ENCODE data around the gene FARSB.

The FARSB gene

DNA sequence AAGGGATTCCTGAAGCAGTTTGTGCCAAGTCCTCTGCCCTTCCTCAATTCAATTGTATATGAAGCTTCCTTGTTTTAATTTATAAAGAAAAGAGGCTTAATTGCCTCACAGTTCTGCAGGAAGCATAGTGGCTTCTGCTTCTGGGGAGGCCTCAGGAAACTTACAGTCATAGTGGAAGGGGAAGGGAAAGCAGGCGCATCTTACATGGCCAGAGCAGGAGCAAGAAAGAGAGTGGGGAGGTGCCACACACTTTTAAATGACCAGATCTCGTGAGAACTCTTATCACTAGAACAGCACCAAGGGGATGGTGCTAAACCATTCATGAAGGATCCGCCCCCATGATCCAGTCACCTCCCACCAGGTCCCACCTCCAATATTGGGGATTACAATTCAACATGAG is 117.4 kb downstream of the FARSB start:
- Histone ChIP-seq H3K27me3 (ENCODE audit: control insufficient read depth in 2 of 2, insufficient read depth in 2 of 2, low read length in 2 of 2) (no peaks in the 10 kb centered on the region), H3K27ac (ENCODE audit: low read depth in 2 of 2, low read length in 2 of 2) (no peak overlapping the region), H3K4me3 (ENCODE audit: low read length in 2 of 2) (no peak overlapping the region), H3K9me3 (ENCODE audit: control insufficient read depth in 2 of 2, low read length in 2 of 2) (no peaks in the 10 kb centered on the region), H3K36me3 (ENCODE audit: control insufficient read depth in 2 of 2, insufficient read depth in 2 of 2, low read length in 2 of 2) (no peaks in the 10 kb centered on the region), H3K9ac (ENCODE audit: low read depth in 1 of 2, low read length in 2 of 2) (no peak overlapping the region), H3K4me1 (ENCODE audit: control insufficient read depth in 2 of 2, insufficient read depth in 2 of 2, low read length in 2 of 2) (no peaks in the 10 kb centered on the region)

DNA sequence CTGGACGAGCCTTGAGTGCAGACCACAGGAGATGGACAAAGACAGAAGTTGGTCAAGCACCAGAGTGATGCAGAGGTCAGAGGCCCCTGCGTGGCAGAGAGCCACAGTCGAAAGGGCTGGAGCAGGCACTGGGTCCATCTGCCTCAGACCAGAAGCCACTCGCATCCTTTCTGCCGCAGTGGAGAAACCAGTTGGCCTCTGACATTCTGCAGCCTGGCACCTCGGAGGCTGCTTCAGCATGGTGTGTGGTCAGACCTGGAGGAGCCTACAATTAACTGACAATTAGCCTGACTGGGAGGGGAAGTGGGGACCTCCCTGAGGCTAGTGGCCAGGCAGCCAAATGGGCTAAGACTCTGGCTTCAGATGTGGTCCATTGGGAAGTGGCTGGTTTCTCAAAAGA is 120.4 kb downstream of the FARSB start:
- Histone ChIP-seq H3K4me3 (ENCODE audit: low read length in 2 of 2) (no peak overlapping the region), H3K9me3 (ENCODE audit: control insufficient read depth in 2 of 2, low read length in 2 of 2) (no peaks in the 10 kb centered on the region), H3K36me3 (ENCODE audit: control insufficient read depth in 2 of 2, insufficient read depth in 2 of 2, low read length in 2 of 2) (peaks cover 0 to 2% of the 10 kb centered on the region in 2 donors), H3K27me3 (ENCODE audit: control insufficient read depth in 2 of 2, insufficient read depth in 2 of 2, low read length in 2 of 2) (no peaks in the 10 kb centered on the region), H3K4me1 (ENCODE audit: control insufficient read depth in 2 of 2, insufficient read depth in 2 of 2, low read length in 2 of 2) (no peaks in the 10 kb centered on the region), H3K9ac (ENCODE audit: low read depth in 1 of 2, low read length in 2 of 2) (no peak overlapping the region), H3K27ac (ENCODE audit: low read depth in 2 of 2, low read length in 2 of 2) (no peak overlapping the region)

DNA sequence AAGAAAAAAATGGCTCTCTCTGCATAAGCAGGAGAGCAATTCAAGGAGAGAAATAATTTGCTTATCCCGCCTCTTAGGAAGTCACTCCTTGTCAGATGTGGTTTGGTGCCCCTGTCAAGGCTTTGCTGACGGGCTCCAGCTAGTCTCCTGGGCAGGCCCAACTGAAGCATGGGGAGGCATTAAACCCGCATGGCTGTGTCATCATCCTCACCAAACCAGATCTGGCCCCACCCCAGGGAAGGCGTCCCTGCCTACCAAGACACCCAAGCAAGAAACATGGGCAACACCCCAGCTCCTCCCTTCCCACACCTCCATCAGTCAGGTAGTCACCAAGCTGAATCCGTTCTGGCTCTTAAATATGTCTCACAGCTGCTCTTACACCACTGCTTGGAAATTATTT is 123.6 kb downstream of the FARSB start:
- Histone ChIP-seq H3K4me1 (ENCODE audit: control insufficient read depth in 2 of 2, insufficient read depth in 2 of 2, low read length in 2 of 2) (no peaks in the 10 kb centered on the region), H3K36me3 (ENCODE audit: control insufficient read depth in 2 of 2, insufficient read depth in 2 of 2, low read length in 2 of 2) (peaks cover 0 to 2% of the 10 kb centered on the region in 2 donors), H3K27ac (ENCODE audit: low read depth in 2 of 2, low read length in 2 of 2) (no peak overlapping the region), H3K9me3 (ENCODE audit: control insufficient read depth in 2 of 2, low read length in 2 of 2) (no peaks in the 10 kb centered on the region), H3K9ac (ENCODE audit: low read depth in 1 of 2, low read length in 2 of 2) (no peak overlapping the region), H3K4me3 (ENCODE audit: low read length in 2 of 2) (no peak overlapping the region), H3K27me3 (ENCODE audit: control insufficient read depth in 2 of 2, insufficient read depth in 2 of 2, low read length in 2 of 2) (no peaks in the 10 kb centered on the region)

DNA sequence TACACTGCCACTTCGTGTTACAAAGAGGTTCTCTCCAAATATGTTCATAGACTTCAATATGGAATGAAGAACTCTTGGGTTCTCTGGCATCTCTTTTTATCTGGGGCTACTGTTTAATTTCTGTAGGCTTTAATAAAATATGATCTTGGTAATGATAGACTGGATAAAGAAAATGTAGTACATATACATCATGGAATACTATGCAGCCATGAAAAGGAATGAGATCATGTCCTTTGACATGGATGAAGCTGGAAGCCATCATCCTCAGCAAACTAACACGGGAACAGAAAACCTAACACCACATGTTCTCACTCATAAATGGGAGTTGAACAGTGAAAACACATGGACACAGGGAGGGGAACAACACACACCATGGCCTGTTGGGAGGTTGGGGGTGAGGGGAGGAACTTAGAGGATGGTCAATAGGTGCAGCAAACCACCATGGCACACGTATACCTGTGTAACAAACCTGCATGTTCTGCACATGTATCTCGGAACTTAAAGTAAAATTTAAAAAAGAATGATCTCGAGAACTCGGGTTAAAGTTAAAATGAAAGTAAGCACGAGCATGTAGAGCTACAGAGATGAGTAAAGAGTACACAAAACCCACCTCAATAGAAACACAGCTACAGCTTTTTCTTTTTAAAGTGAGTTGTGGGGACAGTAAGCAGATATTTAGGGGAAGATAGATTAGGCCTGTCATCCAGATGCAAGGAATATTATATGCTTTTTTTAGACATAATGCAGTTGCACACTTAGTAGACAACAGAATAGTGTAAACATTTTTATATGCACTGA is 129.2 kb downstream of the FARSB start:
- Histone ChIP-seq H3K27ac (ENCODE audit: low read depth in 2 of 2, low read length in 2 of 2) (no peak overlapping the region), H3K27me3 (ENCODE audit: control insufficient read depth in 2 of 2, insufficient read depth in 2 of 2, low read length in 2 of 2) (no peaks in the 10 kb centered on the region), H3K9me3 (ENCODE audit: control insufficient read depth in 2 of 2, low read length in 2 of 2) (no peaks in the 10 kb centered on the region), H3K36me3 (ENCODE audit: control insufficient read depth in 2 of 2, insufficient read depth in 2 of 2, low read length in 2 of 2) (peaks cover 7 to 9% of the 10 kb centered on the region in 2 donors), H3K9ac (ENCODE audit: low read depth in 1 of 2, low read length in 2 of 2) (no peak overlapping the region), H3K4me3 (ENCODE audit: low read length in 2 of 2) (no peak overlapping the region), H3K4me1 (ENCODE audit: control insufficient read depth in 2 of 2, insufficient read depth in 2 of 2, low read length in 2 of 2) (no peaks in the 10 kb centered on the region)

DNA sequence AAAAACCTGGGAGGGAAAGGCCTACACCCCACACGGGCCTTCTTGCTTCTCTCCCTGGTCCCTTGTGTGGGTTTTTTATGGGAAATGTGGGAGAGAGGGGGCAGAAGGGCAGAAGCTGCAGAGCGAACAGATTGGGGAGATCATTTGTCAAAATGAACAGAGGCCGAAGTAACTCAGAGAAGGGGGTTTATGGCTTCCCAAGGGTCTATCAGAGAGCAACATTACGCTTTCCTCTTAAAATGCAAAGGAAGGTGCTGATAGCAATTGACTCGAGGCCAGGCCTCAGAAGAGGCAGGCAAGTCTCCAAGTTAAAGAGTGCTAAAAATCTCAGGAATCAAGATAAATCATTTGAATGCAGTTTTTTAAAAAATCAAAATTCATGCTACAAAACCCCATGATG is 130.1 kb downstream of the FARSB start:
- H3K27me3 ChIP-seq (ENCODE audit: control insufficient read depth in 2 of 2, insufficient read depth in 2 of 2, low read length in 2 of 2) = no peaks in the 10 kb centered on the region
- no peaks in the 10 kb centered on the region for H3K9me3 ChIP-seq (ENCODE audit: control insufficient read depth in 2 of 2, low read length in 2 of 2)
- H3K4me1 ChIP-seq (ENCODE audit: control insufficient read depth in 2 of 2, insufficient read depth in 2 of 2, low read length in 2 of 2) = no peaks in the 10 kb centered on the region
- no peak overlapping the region for H3K9ac ChIP-seq (ENCODE audit: low read depth in 1 of 2, low read length in 2 of 2)
- H3K27ac ChIP-seq (ENCODE audit: low read depth in 2 of 2, low read length in 2 of 2) = no peak overlapping the region
- no peak overlapping the region for H3K4me3 ChIP-seq (ENCODE audit: low read length in 2 of 2)
- H3K36me3 ChIP-seq (ENCODE audit: control insufficient read depth in 2 of 2, insufficient read depth in 2 of 2, low read length in 2 of 2) = peaks cover 7 to 9% of the 10 kb centered on the region in 2 donors

DNA sequence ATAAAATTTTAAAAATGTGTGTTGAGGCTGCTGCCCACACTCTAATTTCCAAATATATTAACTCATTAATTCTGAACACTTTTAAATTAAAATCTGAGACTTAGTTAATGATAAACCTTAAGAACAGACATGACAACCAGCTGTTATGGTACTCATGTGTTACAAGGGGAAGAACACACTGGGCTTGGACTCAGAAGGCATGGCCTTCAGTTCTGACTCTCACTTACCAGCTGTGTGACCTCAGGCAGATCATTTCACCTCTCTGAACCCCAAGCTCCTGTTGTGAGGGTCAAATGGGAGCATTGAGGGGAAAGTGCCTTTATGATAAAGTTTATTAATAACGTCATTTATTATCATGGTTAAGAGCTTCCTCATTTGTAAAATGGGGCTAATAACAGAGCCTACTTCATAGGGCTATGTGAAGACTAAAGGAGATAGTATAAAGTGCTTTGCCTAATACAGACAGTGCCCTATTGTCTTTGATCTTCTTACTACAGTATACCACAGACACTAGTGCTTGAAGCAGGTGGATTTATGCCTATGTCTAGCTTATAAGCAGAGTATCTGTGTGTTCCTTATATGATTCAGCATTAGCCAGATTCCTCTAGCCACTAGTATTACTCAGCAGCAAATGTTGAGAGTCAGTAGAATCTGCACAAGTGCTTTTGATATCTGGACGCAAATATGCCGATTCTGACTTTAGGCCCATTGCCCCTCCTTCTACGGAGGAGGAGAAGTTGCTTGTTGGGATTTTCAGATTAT is 131.9 kb downstream of the FARSB start:
- H3K9me3 ChIP-seq (ENCODE audit: control insufficient read depth in 2 of 2, low read length in 2 of 2) = no peaks in the 10 kb centered on the region
- H3K36me3 ChIP-seq (ENCODE audit: control insufficient read depth in 2 of 2, insufficient read depth in 2 of 2, low read length in 2 of 2) = peaks cover 7 to 9% of the 10 kb centered on the region in 2 donors
- H3K27me3 ChIP-seq (ENCODE audit: control insufficient read depth in 2 of 2, insufficient read depth in 2 of 2, low read length in 2 of 2) = no peaks in the 10 kb centered on the region
- H3K9ac ChIP-seq (ENCODE audit: low read depth in 1 of 2, low read length in 2 of 2) = no peak overlapping the region
- peaks cover 3 to 7% of the 10 kb centered on the region in 2 donors for H3K4me1 ChIP-seq (ENCODE audit: control insufficient read depth in 2 of 2, insufficient read depth in 2 of 2, low read length in 2 of 2)
- no peak overlapping the region for H3K27ac ChIP-seq (ENCODE audit: low read depth in 2 of 2, low read length in 2 of 2)
- no peak overlapping the region for H3K4me3 ChIP-seq (ENCODE audit: low read length in 2 of 2)

DNA sequence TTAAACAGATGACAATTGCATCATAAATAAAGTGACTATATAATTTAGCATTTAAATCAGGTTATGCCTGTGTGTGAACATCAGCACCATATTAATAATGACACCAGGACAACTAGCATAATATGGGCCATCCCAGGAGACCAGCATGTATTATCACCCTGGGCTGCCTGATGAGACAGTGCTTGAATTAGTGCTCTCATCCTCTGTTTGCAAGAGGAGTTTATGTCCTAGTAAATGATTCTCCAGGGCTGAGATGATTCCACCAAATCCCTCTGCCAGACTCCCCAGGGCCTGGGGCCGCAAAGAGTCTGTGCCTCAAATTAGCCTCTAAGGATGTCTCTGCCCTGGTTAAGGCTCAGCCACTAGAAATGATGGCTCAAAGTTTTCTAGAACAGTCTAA is 133.8 kb downstream of the FARSB start:
- Histone ChIP-seq H3K27me3 (ENCODE audit: control insufficient read depth in 2 of 2, insufficient read depth in 2 of 2, low read length in 2 of 2) (no peaks in the 10 kb centered on the region), H3K36me3 (ENCODE audit: control insufficient read depth in 2 of 2, insufficient read depth in 2 of 2, low read length in 2 of 2) (peaks cover 7 to 9% of the 10 kb centered on the region in 2 donors), H3K4me3 (ENCODE audit: low read length in 2 of 2) (no peak overlapping the region), H3K9ac (ENCODE audit: low read depth in 1 of 2, low read length in 2 of 2) (no peak overlapping the region), H3K4me1 (ENCODE audit: control insufficient read depth in 2 of 2, insufficient read depth in 2 of 2, low read length in 2 of 2) (peaks cover 9 to 20% of the 10 kb centered on the region in 2 donors), H3K9me3 (ENCODE audit: control insufficient read depth in 2 of 2, low read length in 2 of 2) (no peaks in the 10 kb centered on the region), H3K27ac (ENCODE audit: low read depth in 2 of 2, low read length in 2 of 2) (no peak overlapping the region)

DNA sequence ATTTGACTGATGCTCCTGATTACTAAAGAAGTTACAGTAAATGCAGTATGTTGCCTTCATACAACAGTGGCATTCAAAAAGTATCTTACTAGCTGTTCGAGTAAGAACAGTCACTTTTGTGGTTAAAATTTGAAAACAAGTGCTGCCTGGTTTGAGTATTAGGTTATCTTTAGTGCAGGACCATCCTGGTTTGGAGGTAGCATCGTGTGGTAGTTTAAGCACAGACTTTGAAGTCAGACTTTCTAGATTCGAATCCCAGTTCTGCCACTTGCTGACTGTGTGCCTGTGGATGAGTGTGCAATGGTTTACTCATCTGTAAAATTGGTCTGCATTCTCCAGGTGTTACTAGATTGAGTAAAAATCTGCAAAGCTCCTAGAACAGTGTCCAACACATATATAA is 134.8 kb downstream of the FARSB start:
- Histone ChIP-seq H3K27ac (ENCODE audit: low read depth in 2 of 2, low read length in 2 of 2) (no peak overlapping the region), H3K4me3 (ENCODE audit: low read length in 2 of 2) (no peak overlapping the region), H3K9ac (ENCODE audit: low read depth in 1 of 2, low read length in 2 of 2) (no peak overlapping the region), H3K36me3 (ENCODE audit: control insufficient read depth in 2 of 2, insufficient read depth in 2 of 2, low read length in 2 of 2) (peaks cover 7 to 9% of the 10 kb centered on the region in 2 donors), H3K27me3 (ENCODE audit: control insufficient read depth in 2 of 2, insufficient read depth in 2 of 2, low read length in 2 of 2) (no peaks in the 10 kb centered on the region), H3K9me3 (ENCODE audit: control insufficient read depth in 2 of 2, low read length in 2 of 2) (no peaks in the 10 kb centered on the region), H3K4me1 (ENCODE audit: control insufficient read depth in 2 of 2, insufficient read depth in 2 of 2, low read length in 2 of 2) (peaks cover 9 to 20% of the 10 kb centered on the region in 2 donors)
